Measurements from ENCODE around the gene NRP2. TPM values are rescaled to one million over a fixed set of nuclear protein-coding genes. Genes with fewer than 3 reads are reported as not detected.

Gene NRP2
- polyA plus RNA-seq, 5 donors, result 41.2 to 64.8 (median 59.7) TPM

GRCh38 chr2:205658572-205658971 lies 23.7 kb upstream of the NRP2 start:
- DNase-seq, result no peak

- DNase-seq, result no peak
Observed at GRCh38 chr2:205659922-205660321, 22.4 kb upstream of the NRP2 start.

GRCh38 chr2:205660521-205661124 lies 21.7 kb upstream of the NRP2 start:
- DNase-seq, result peak in 1 of 2 donors; percentile 39

- no peak for DNase-seq
Observed at GRCh38 chr2:205661281-205661680, 21.0 kb upstream of the NRP2 start.

DNA sequence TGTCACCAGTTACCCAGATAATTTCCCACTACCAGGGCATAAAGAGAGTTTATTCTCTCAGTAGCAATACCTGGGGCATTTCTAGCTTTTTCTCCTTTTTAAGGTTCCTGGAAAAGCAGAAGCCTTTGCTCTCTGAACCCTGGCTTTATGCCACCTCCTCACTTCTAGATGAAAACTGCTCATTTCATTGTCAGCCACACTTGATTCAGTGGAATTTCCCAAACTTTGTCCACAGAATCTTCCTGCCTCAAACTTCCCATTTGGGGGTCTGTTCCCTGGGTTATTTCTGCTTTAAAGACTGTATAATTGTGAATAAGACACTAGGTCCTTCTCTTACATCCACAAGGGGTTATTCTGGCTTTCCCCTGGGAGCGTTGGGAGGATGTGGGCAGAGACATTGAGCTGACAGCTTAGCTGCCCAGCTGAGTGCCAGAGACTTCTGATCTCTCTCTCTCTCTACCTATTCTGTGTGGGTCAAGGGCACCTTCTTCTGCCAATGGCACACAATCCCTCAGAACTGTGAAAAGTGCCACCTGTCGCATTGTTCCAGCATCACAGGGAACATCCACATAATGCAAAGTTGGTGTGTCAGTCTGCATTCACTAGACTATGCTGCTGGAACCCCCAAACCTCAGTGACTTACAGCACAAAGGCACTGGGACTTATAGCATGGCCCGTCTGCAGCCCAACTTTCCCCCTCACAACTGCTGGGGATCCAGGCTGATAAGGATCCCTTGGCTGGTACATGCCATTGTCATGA lies 19.9 kb upstream of the NRP2 start:
- DNase-seq, result no peak

- DNase-seq, result no peak
Observed at GRCh38 chr2:205665791-205666190, 16.5 kb upstream of the NRP2 start.

GRCh38 chr2:205670292-205670691 lies 12.0 kb upstream of the NRP2 start:
- DNase-seq, result no peak

- DNase-seq, result no peak
Observed at GRCh38 chr2:205673312-205673711, 9.0 kb upstream of the NRP2 start.

- DNase-seq, result peak; percentile 57 to 72
Observed at GRCh38 chr2:205675861-205676516, 6.3 kb upstream of the NRP2 start.

DNA sequence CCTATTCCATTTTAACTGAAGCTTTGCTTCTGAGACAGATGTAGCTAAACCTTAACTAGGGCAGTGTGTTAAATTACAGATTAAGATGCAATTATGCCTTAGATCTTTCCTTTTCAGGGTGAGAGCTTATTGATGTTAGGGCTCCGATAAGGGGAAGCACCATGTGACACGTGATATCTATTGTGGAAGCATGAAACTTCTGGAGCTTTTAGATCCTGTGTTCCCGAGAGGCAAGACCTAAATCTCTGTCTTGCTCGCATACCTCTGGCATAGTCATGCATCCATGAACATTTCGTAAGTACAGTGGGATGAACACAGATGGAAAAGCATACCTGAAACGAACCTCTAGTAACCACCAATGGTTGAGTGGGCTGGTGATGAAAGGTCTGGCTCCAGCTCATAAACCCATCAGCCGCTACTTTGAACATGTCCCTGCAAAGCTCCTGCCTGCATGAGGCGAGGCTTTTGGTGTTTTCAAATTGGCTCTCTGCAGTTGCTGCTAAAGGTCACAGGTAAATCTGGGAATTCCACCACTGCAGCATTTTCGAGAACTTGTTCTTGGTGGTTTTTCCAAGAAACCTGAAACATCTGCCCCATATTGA lies 3.7 kb upstream of the NRP2 start:
- DNase-seq, result no peak

DNA sequence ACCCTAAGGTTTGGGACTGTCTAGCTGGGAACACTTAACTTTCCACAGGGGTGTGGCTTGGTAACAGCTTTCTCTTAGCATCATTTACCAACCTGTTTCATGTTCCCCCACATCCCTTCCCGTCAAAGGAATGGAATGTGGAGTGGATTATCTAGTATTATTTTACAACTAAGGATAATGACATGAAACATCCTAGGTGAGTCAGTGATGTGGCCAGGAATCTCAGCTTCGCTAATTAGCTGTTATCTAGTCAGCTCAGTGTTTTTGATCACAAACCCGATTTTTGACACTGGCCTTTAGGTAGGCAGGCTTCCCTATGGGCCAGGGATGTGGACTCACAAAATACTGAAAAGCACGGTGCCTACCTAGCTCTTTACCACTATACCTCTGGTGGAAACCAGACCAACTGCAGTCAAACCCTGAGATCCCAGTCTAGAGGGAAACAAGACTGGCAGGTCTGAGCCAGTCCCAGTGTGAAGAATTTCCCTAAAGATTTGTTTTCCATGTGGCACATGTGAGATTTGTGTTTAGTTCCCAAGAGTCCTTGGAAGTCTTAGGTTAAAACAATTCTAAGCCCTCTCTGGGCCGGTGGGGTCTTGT lies 2.8 kb upstream of the NRP2 start:
- no peak for DNase-seq

DNA sequence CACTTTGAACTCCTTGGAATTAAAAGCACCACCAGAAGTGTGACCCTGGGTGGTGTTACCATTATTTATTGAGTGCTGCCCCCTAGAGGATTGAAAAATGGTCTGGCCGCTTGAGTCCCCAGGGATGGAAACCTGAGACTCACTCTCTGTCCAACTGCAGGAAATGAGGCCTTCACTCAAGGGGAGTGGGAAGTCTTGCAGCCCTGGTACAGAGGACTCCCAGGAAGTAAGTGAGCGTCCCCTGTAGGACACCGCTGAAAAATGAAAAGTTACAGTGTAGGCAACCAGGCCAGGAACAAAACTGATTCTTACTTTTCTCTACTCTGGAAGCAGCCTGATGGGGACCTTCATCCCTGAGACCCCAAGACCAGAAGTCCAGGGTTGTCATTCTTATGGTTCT lies 2.2 kb upstream of the NRP2 start:
- peak; percentile 59 to 68 for DNase-seq

DNA sequence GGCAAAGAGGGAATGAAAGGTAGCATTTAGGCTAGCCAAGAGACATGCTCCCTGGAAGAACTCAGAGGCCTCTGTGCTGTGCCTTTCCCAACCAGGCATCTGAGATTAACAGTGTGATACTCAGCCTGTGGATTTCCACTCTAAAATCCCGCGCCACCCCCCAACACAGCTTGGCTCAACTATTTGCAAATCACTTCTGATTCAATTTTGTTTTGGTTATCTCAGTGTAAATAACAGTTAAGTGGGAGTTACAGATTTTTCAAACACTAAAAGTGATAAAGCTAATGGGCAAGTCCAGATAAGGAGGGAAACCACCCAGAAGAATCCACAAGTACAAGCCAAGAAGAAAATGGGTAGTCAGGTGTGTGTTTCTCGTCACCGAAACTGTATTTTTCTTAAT lies 1.4 kb upstream of the NRP2 start:
- DNase-seq, result no peak

DNA sequence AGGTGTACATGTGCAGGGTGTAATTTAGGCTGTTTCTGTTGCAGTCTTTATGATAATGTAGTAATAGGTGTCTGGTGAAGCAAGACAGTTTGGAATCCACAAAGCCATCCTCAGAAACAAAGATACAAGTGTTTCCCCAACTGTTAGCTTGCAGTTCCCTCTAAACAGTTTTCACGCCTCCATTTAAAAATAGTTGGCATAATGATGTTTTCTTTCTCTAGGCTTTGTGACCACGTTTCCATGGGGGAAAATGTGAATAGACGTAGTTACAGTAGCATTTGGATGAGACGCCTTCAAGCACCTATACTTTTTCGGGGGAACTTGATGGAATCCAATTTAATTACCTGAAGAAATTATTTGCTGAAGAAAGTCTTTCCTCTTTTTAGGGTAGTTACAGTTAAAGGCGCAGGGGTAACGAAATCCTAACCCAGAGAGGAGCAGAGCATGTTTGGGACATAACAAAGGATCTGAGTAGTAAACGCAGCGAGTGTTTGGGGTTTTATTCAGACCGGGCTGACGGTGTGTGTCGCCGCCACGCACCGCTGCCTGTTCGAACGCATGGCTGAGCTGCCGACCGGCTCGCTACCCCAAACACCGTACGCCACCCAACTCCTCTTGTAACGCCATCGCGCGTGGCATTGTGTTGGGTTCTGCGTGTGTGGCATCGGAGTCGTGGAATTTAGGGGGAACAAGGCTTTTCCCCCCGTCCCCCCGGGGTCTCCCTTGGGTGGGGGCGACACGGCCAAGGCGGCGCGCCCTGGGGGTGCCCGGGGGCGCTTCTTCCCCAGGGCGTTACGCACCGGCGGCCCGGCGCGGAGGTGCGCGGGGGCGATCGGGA lies 681 bp upstream of the NRP2 start:
- peak in 1 of 2 donors; percentile 35 for DNase-seq

GRCh38 chr2:205682971-205683501 lies 735 bp downstream of the NRP2 start:
- no peak for DNase-seq

DNA sequence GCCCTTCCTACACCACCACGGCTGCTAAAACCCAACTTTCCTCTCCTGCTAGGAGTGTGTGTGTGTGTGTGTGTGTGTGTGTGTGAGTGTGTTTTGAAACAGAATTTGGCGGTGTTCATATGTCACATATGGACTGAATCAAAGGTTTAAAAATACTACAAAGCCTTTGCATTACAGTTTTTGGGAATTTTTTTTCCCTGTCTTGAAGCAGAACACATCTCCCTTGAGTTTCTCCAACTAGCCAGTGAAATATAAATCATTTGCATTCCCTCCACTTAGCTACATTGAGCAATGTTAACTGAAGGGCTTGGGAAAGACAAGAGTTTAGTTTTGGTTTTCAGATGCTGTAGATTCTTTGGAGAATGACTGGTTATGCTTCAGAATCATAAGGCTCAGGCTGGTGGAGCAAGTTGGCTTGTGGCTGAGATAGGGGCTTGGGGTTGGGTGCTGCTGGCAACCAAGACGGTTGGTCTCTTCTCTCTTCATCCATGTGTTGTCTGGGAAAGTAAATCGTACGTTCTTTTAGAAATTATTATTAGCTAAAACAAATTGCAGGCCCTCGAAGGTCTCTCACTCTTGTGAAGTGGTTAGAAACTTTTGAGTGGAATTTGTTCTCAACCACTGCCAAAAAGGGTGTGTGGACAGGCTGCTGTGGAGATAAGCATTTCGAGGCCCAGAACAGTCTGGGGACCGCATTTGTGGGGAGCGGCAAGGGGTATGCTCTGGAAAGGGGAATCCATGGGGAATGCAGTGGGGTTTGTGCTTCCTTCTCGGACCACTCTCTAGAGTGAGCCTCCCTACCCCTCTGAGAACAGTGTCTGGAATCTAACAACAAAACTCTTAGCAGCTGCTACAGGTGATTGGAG lies 1.4 kb downstream of the NRP2 start:
- peak in 1 of 2 donors; percentile 55 for DNase-seq

GRCh38 chr2:205684871-205685313 lies 2.6 kb downstream of the NRP2 start:
- DNase-seq, result peak in 1 of 2 donors; percentile 33

GRCh38 chr2:205685314-205686055 lies 3.2 kb downstream of the NRP2 start:
- peak in 1 of 2 donors; percentile 41 for DNase-seq

Measured in right lung (tissue), 5 donors.